NOMO-1 treated with DMSO at 0.1 percent for 48 hours (cell line): ENCODE data around the gene ADISSP.

Experiments used
- DNase-seq: peaks from one replicate; lab custom pipeline; 2025; ENCODE audit not compliant: unreplicated experiment; lab: John Stamatoyannopoulos, UW

Gene ADISSP

DNA sequence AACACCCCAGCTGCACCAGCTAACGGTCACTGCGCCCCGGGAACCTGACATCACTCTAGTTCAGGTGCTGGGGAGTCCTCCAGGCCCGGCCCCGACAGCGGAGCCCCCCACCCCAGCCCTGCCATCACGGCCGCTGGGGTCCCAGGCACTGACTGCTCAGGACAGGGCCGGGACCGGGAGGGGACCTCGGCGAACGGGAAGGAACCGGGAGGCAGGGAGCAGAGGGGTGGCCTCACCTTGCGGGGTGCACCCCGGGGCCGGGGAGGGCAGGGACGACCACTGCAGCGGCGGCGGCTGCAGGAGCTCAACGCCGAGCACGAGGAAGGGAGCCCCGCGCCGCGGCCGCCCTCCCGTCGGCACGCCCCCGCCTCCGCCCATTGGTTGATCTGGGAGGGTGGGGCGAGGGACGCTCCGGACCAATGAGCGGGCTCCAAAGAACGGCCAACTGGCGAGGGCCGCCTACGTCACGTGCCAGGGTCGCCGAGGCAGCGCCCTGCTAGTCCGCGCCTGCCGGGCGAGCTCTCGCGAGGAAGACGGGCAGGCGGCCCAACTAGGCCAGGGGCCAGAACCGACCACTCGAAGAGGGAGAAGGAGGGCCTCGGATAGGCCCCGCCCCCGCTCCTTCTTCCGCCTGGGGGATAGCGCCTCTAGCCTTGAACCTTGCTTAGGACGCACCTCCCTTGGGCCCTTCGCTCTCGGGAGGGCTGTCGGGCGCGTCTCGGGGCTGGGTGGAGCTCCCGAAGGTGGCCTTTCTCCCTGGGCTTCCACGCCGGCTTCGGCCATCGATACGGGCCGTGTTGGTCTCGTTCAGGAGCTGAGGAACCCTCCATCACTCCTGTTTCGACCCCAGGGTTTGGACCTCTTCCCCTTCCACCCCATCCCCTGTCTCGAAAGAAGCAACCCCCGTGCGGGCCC lies at the start of gene ADISSP:
Gene ADISSP (minus strand): TSS at position 327 of the 915 bp plus-strand sequence. CDS start 7,653 bp downstream, outside the sequence.
- peak; percentile 98 for DNase-seq

- DNase-seq, result no peak
Measured at GRCh38 chr20:3815703-3816315, 48.3 kb upstream of the ADISSP start.

DNA sequence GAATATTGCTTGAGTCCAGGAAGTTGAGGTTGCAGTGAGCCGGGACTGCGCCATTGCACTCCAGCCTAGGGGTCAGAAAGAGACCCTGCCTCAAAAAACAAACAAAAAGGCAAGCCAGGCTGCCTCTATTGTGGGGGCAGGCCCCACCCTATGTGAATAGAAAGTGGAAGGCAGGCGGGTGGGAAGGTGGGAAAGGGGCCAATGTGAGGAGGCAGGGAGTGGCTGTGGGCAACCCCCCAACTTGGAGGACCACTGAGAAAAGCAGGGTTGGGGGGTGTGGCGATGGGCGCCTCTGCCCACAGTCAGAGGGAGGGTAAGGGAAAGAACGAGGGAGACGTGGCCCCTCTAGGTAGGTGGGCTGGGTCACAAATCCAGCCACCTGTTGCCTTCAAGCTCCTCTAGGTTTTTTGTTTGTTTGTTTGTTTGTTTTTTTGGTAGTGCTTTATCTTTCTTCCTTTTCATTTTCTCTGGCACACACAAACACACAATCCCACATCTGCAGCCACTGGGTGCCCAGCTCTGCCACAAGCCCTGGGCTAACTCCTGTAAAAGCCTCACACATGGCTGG lies 47.5 kb upstream of the ADISSP start:
- DNase-seq, result no peak

DNA sequence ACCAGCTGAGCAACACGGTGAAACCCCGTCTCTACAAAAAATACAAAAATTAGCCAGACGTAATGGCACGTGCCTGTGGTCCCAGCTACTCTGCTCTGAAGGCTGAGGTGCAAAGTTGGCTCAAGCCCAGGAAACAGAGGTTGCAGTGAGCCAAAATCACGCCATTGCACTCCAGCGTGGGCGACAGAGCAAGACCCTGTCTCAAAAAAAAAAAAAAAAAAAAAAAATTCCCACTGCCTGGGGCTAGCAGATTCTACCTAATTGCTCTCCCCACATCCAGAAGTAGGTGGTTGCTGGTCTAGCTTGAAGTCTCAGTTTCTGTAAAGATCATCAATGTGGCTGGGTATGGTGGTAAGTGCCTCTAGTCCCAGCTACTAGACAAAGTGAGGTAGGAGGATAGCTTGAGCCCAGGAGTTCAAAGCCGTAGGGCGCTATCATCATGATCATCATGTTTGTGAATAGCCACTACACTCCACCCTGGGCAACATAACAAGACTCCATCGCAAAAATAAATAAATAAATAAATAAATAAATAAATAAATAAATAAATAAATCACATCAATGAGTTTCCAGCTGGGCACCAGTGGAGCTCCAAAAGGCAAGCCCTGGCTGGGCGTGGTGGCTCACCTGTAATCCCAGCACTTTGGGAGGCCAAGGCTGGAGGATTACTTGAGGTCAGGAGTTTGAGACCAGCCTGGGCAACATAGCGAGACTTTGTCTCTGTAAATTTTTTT lies 46.5 kb upstream of the ADISSP start:
- DNase-seq, result no peak

DNA sequence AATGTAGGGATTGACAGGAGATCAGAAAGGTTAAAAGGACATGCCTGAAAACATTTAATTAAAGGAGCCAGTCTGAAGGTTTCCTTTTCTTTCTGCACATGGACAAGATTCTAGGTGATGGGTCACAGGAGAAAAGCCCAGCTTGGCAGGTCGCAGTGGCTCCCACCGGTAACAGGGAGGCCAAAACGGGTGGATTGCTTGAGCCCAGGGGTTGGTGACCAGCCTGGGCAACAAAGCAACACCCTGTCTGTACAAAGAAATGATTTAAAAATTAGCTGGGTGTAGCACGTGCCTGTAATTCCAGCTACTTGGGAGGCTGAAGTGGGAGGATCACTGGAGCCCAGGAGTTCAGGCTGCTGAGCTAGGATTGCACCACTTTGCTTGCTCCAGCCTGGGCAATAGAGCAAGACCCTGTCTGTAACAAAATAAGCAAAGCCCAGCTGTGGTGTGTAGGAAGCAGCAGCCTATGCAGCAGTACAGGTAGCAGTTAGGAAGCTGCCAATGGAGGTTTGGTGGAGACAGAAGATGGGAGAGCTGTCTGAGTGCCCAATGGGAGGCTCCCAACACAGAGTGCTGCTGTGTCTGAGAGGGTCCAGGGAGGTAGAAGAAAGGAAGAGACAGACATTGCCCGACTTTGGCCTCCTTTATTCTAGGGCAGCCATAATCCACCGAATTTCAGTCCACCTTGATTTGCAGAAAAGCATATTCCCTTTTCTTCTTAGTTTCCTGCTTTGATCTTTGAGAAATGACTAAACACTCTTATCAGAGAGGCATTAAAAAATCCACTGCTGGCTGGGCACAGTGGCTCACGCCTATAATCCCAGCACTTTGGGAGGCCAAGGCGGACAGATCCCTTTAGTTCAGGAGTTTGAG lies 45.7 kb upstream of the ADISSP start:
- no peak for DNase-seq

DNA sequence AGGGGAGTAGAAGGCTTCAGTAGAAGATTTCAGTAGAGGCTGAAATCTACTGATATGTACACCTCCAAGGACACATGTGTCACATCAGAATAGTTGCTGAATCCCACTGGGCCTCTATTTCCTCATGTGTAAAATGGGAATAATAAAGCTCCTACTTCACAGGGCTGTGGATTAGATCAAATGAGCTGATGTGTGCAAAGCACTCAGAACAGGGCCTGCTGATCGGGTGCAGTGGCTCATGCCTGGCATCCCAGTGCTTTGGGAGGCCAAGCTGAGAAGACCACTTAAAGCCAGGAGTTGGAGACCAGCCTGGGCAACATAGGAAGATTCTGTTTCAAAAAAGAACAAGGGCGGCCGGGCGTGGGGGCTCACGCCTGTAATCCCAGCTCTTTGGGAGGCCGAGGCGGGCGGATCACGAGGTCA lies 44.7 kb upstream of the ADISSP start:
- DNase-seq, result no peak

DNA sequence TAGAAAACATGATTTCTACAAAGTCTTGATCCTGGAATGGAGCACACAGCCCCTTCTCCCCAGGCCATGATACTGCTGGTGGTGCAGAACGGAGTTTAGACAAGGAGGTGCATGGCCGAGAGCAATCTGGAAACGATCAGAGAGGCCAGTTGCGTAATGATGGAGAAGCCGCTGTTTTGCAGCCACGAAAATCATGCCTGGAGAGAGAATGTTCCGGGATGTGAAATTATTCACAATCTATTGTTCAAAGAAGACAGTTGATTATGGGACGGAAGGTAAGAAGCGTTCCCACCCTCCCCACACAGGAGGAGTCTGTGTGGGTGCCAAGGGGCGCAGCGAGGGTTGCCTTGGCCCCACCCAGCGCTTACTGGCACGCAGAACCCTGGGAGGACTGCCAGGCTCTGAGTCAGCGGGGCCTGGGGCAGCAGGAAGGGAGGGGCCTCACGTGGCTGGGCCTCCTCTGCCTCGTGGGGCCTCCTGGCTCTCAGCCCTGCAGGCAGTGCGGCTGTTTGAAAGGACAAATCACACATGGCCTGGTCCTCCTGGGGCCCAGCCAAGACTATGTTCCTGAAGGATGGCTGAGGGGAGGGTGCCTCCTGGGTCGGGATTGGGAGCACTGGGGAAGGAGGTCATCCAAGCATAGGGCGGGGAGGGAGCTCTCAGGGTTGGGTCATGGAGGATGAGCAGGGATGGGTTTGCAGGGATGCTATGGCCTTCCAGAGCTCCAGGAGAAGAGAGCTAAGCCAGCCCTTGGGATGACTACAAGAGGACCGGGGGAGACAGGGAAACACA lies 44.1 kb upstream of the ADISSP start:
- DNase-seq, result peak; percentile 92

GRCh38 chr20:3808544-3808943 lies 41.0 kb upstream of the ADISSP start:
- no peak for DNase-seq

GRCh38 chr20:3804781-3805180 lies 37.2 kb upstream of the ADISSP start:
- DNase-seq, result no peak

GRCh38 chr20:3804254-3804751 lies 36.8 kb upstream of the ADISSP start:
- peak; percentile 41 for DNase-seq

- DNase-seq, result no peak
Measured at GRCh38 chr20:3803854-3804253, 36.3 kb upstream of the ADISSP start.

DNA sequence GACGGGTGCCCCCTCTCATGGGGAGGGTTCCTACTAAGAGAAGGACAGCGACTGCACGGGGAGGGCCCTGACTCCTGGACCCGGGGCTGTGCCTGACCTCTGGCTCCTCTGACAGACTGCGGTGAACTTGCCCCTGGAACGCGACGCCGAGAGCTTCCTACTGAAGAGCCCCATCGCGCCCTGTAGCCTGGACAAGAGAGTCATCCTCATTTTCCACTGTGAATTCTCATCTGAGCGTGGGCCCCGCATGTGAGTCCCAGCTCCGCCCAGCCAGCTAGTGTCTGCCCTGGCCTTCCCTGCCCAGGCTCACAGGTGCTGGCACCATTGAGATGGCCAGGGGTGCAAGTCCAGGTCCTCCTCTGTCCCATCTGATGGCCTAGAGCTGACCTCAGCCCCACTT lies 35.7 kb upstream of the ADISSP start:
- no peak for DNase-seq

- no peak for DNase-seq
Measured at GRCh38 chr20:3802524-3803239, 35.1 kb upstream of the ADISSP start.

- DNase-seq, result no peak
Measured at GRCh38 chr20:3801846-3802245, 34.3 kb upstream of the ADISSP start.

GRCh38 chr20:3801299-3801698 lies 33.7 kb upstream of the ADISSP start:
- DNase-seq, result no peak

DNA sequence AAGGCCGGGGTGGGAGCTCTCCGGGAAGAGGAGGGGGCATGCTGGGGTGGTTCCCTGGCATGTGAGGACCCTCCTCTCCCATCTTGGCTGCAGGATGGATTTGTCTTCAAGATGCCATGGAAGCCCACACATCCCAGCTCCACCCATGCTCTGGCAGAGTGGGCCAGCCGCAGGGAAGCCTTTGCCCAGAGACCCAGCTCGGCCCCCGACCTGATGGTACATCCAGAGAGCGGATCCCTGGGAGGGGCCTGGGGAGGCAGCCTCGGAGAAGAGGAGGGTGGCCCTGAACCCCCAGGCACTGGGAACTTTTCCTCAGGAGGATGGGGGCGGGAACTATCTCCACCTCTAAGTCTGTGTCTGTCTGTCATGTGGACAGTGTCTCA lies 33.3 kb upstream of the ADISSP start:
- DNase-seq, result no peak

DNA sequence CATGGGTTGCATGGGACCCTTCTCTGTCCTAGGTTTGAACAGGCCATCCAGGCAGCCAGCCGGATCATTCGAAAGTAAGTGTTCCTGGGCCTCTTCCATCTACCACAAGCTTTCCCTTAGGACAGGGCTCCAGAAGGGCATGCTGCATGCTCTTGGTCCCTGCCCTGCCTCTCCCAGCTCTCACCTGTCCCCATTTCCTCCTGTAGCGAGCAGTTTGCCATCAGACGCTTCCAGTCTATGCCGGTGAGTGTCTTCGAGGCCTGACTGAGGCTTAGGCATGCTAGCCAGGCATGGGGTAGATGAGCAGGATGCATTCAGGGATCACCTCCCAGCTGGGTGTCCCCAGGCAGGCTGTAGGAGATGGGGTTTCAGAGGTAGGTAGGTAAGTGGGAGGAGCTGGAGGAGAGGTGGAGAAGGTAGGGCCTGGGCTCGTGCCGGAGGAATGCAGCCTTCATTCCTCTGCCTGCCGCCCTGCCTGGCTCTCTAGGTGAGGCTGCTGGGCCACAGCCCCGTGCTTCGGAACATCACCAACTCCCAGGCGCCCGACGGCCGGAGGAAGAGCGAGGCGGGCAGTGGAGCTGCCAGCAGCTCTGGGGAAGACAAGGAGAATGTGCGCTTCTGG lies 32.8 kb upstream of the ADISSP start:
- no peak for DNase-seq

DNA sequence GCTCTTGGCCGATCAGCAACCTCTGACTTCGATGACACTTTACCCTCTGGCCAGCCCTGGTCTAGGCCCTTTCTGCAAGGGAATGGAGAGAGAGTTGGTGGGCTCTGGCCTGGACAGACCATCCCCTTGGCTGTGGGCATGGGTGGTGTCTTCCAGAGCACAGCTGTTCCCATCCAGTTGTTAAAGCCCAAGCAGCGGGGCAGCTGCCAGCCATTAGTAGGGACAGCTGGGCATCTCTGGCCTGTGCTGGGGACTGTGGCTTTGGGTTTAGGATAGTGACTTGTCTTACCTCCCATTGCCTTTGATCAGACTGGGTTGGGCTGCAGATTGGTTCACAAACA lies 31.3 kb upstream of the ADISSP start:
- DNase-seq, result no peak

GRCh38 chr20:3798373-3798768 lies 30.8 kb upstream of the ADISSP start:
- DNase-seq, result no peak
